Stimulated activated CD4-positive, alpha-beta T cell treated with anti-CD3 and anti-CD28 coated beads, Interleukin-1b, Interleukin-23, amount 100 ng/mL, for 48 hours (primary cell): ENCODE measurements around the gene SLC35E3.
A peak's percentile ranks its signal among the peaks of the same experiment; 100 is the strongest.

Source experiments
- DNase-seq: peaks from one replicate; pipeline ENCODE4 v3.0.0-alpha.2; 2020

SLC35E3 gene

GRCh38 chr12:68771223-68771925, 25.4 kb downstream of the SLC35E3 start:
- no peak for DNase-seq

- DNase-seq = no peak
Measured at GRCh38 chr12:68772714-68773113, 26.7 kb downstream of the SLC35E3 start.

GRCh38 chr12:68773582-68773981, 27.6 kb downstream of the SLC35E3 start:
- DNase-seq = no peak

GRCh38 chr12:68775121-68775630, 29.2 kb downstream of the SLC35E3 start:
- no peak for DNase-seq

GRCh38 chr12:68776976-68777610, 31.1 kb downstream of the SLC35E3 start:
- DNase-seq = no peak

GRCh38 chr12:68779280-68779679, 33.3 kb downstream of the SLC35E3 start:
- no peak for DNase-seq

- no peak for DNase-seq
Measured at GRCh38 chr12:68780731-68781130, 34.8 kb downstream of the SLC35E3 start.

GRCh38 chr12:68781728-68782127, 35.8 kb downstream of the SLC35E3 start:
- DNase-seq = no peak

- DNase-seq = no peak
Measured at GRCh38 chr12:68784015-68784414, 38.0 kb downstream of the SLC35E3 start.

GRCh38 chr12:68785358-68785757, 39.4 kb downstream of the SLC35E3 start:
- no peak for DNase-seq

- DNase-seq = no peak
Measured at GRCh38 chr12:68785823-68786222, 39.8 kb downstream of the SLC35E3 start.

GRCh38 chr12:68786929-68787328, 41.0 kb downstream of the SLC35E3 start:
- DNase-seq = no peak

- DNase-seq = no peak
Measured at GRCh38 chr12:68788554-68789143, 42.7 kb downstream of the SLC35E3 start.

GRCh38 chr12:68789144-68789878, 43.3 kb downstream of the SLC35E3 start:
- no peak for DNase-seq

- DNase-seq = no peak
Measured at GRCh38 chr12:68790081-68790951, 44.3 kb downstream of the SLC35E3 start.

GRCh38 chr12:68790952-68791234, 44.9 kb downstream of the SLC35E3 start:
- DNase-seq = no peak

- no peak for DNase-seq
Measured at GRCh38 chr12:68791897-68792481, 46.0 kb downstream of the SLC35E3 start.

- peak; percentile 24 for DNase-seq
Measured at GRCh38 chr12:68792952-68793351, 47.0 kb downstream of the SLC35E3 start.

- DNase-seq = no peak
Measured at GRCh38 chr12:68793436-68793835, 47.5 kb downstream of the SLC35E3 start.

GRCh38 chr12:68793975-68794652, 48.1 kb downstream of the SLC35E3 start:
- no peak for DNase-seq

- no peak for DNase-seq
Measured at GRCh38 chr12:68794653-68795251, 48.8 kb downstream of the SLC35E3 start.
